ENCODE results near the gene GP5. TPM values are rescaled to one million over a fixed set of nuclear protein-coding genes. Genes with fewer than 3 reads are reported as not detected.

GP5 gene
- total RNA-seq, 1 donor from 2014 or later, result 0.12 TPM

DNA sequence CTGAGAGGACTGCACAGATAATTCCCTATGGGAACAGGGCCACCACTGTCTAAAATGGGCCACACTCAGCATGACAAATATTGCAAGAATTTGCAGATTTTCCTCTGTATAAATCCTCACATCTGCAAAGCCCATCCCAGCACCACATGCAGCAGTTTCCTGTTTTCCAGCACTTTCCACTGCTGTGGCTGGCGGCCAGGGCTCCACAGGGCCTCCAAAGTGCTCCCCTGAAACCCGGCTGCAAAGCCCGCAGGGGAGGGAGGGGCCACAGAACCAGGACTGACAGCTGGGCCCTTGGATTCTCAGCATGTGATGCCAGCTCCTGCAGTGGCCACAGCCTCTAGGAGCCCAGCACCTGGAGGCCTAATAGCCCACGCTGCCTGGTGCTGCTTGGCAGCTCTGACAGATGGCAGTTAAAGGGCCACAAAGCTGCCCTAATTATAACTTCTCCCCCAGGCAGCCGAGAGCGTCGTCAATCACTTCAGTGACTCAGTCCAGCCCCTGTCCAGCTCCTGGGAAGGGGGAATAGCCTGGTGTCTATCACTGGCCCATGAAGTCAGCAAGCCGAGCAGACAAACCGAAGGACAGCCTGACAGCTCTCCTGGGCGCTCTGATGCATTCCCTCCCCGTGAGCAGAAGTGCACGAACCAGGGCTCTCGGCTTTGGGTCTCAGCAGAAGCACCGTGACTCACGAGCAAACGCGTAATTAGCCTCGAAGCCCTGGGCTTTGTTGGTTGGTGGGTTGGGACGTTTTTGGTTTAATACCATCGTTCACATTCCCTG is 34.2 kb downstream of the GP5 start:
- Mint-ChIP-seq H3K4me1 (no peaks in the 10 kb centered on the region), H3K9me3 (no peaks in the 10 kb centered on the region), H3K4me3 (no peak overlapping the region), H3K36me3 (ENCODE audit: low read depth) (no peaks in the 10 kb centered on the region), H3K27me3 (peaks cover 24% of the 10 kb centered on the region), H3K27ac (no peak overlapping the region)
- no peak for DNase-seq
- intact Hi-C loops (cut with micrococcal nuclease), result no loop called here

GRCh38 chr3:194364314-194364651 is 34.8 kb downstream of the GP5 start:
- Mint-ChIP-seq H3K36me3 (ENCODE audit: low read depth) (no peaks in the 10 kb centered on the region), H3K4me1 (no peaks in the 10 kb centered on the region), H3K27ac (no peak overlapping the region), H3K9me3 (no peaks in the 10 kb centered on the region), H3K4me3 (no peak overlapping the region), H3K27me3 (peaks cover 21% of the 10 kb centered on the region)
- no peak for DNase-seq
- intact Hi-C loops (cut with micrococcal nuclease), result no loop called here

DNA sequence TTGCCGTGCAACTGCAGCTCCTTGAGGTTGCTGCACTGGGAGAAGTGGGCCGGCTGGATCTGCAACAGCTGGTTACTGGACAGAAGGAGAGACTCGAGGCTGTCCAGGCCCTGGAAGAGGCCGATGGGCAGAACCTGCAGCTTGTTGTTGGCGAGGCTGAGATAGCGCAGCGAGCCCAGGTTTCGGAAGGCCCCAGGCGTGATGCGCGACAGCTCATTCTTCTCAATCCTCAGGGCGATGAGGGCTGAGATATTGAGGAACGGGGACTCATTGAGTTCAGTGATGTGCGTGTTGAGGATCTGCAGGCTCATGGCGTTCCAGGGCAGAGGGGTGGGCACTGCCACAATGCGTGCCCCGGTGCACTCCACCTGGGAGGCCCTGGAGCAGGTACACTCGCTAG is 38.5 kb downstream of the GP5 start:
- Mint-ChIP-seq H3K36me3 (ENCODE audit: low read depth) (no peaks in the 10 kb centered on the region), H3K27ac (no peak overlapping the region), H3K4me1 (no peaks in the 10 kb centered on the region), H3K27me3 (peaks cover 6% of the 10 kb centered on the region), H3K4me3 (no peak overlapping the region), H3K9me3 (no peaks in the 10 kb centered on the region)
- intact Hi-C loops (cut with micrococcal nuclease), result no loop called here
- no peak for DNase-seq

DNA sequence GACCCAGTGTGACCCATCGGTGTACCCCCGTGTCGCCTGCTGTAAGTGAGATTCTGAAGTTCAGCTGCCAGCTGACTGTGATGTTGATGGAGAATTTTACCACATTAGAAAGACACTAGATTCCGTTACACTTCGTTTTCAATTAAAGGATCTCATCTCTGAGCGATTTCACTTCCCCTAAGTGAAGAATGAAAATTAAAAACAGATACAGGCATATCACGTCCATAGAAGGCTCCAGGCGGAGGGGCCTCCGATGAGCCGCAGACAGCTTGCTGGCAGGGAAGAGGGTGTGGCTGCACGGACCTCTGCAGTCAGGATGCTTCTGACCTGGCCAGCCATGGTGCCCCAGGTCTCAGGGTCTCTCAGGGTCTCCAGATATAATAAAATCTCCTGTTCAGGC is 41.4 kb downstream of the GP5 start:
- Mint-ChIP-seq H3K4me1 (no peaks in the 10 kb centered on the region), H3K4me3 (no peak overlapping the region), H3K27ac (no peak overlapping the region), H3K9me3 (no peaks in the 10 kb centered on the region), H3K36me3 (ENCODE audit: low read depth) (no peaks in the 10 kb centered on the region), H3K27me3 (peaks cover 2% of the 10 kb centered on the region)
- intact Hi-C loops (cut with micrococcal nuclease), result no loop called here
- no peak for DNase-seq

- Mint-ChIP-seq H3K27me3 (peaks cover 2% of the 10 kb centered on the region), H3K4me1 (no peaks in the 10 kb centered on the region), H3K36me3 (ENCODE audit: low read depth) (no peaks in the 10 kb centered on the region), H3K27ac (no peak overlapping the region), H3K4me3 (no peak overlapping the region), H3K9me3 (no peaks in the 10 kb centered on the region)
- intact Hi-C loops (cut with micrococcal nuclease), result no loop called here
- no peak for DNase-seq
Measured at GRCh38 chr3:194355379-194355778, 43.7 kb downstream of the GP5 start.

- Mint-ChIP-seq H3K9me3 (no peaks in the 10 kb centered on the region), H3K4me3 (no peak overlapping the region), H3K27ac (no peak overlapping the region), H3K36me3 (ENCODE audit: low read depth) (no peaks in the 10 kb centered on the region), H3K4me1 (no peaks in the 10 kb centered on the region), H3K27me3 (peaks cover 2% of the 10 kb centered on the region)
- no peak for DNase-seq
- intact Hi-C loops (cut with micrococcal nuclease), result no loop called here
Measured at GRCh38 chr3:194354315-194354714, 44.8 kb downstream of the GP5 start.

DNA sequence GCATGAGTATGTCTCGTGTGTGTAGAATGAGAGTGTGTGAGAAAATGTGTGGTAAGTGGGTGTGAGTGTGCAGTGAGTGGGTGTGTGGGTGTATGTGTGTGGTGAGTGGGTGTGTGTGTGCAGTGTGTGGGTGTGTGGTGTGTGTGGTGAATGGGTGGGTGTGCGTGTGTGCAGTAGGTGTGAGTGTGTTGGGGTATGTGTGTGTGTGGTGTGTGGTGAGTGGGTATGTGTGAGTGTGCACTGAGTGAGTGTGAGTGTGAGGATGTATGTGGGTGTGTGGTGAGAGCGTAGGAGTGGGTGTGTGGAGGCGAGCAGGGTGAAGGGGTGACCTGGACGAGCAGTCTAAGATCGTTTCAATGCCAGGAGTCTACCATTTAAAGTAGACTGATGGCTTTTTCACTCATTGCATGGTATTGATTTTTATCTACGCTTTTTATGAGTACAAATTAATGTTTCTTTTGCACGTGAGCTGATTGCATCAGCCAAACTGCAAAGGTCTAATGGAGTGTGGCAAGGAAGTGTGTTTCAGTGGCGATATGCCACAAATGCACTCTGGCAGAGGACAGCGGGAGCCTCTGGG is 46.3 kb downstream of the GP5 start:
- no peak for DNase-seq
- H3K4me3 Mint-ChIP-seq, result no peak overlapping the region

GRCh38 chr3:194351952-194352536 is 47.0 kb downstream of the GP5 start:
- Mint-ChIP-seq H3K9me3 (no peaks in the 10 kb centered on the region), H3K4me3 (no peak overlapping the region), H3K27me3 (peaks cover 2% of the 10 kb centered on the region), H3K4me1 (no peaks in the 10 kb centered on the region), H3K36me3 (ENCODE audit: low read depth) (no peaks in the 10 kb centered on the region), H3K27ac (no peak overlapping the region)
- intact Hi-C loops (cut with micrococcal nuclease), result no loop called here
- no peak for DNase-seq

More for the DNA sequence above, 46.3 kb downstream of the GP5 start:
- no peaks in the 10 kb centered on the region for H3K36me3 Mint-ChIP-seq (ENCODE audit: low read depth)
- intact Hi-C loops (cut with micrococcal nuclease), result no loop called here
- H3K27me3 Mint-ChIP-seq, result peaks cover 2% of the 10 kb centered on the region
- no peak overlapping the region for H3K27ac Mint-ChIP-seq
- no peaks in the 10 kb centered on the region for H3K4me1 Mint-ChIP-seq
- H3K9me3 Mint-ChIP-seq, result no peaks in the 10 kb centered on the region

- H3K36me3 Mint-ChIP-seq (ENCODE audit: low read depth), result no peaks in the 10 kb centered on the region
- H3K27ac Mint-ChIP-seq, result no peak within 1 kb of the TSS
- DNase-seq, result no peak
- no peaks in the 10 kb centered on the region for H3K4me1 Mint-ChIP-seq
- no peaks in the 10 kb centered on the region for H3K9me3 Mint-ChIP-seq
- peaks cover under 1% of the 10 kb centered on the region for H3K27me3 Mint-ChIP-seq
- no peak within 1 kb of the TSS for H3K4me3 Mint-ChIP-seq
- intact Hi-C loops (cut with micrococcal nuclease), result no loop called here
Measured at GRCh38 chr3:194351080-194351672, 47.9 kb downstream of the GP5 start, which contains the start of gene CPN2. TSS of gene CPN2 (minus strand) at chr3:194351328. CDS start at chr3:194342702, 8,626 bp downstream.

DNA sequence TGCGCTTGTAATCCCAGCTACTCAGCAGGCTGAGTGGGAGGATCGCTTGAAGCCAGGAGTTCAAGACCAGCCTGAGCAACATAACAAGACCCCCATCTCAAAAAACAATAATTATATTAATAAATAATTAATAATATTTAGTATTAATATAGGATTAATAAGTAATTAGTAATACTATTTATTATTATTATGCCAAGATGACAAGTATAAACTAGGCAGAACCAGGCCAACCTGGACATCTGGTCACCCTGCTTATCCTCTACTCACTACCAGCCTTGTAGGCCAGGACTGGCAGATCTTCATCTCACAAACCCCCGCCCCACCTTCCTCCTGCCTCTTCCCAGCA is 48.4 kb downstream of the GP5 start:
- no peaks in the 10 kb centered on the region for H3K4me1 Mint-ChIP-seq
- intact Hi-C loops (cut with micrococcal nuclease), result no loop called here
- no peak for DNase-seq
- no peaks in the 10 kb centered on the region for H3K36me3 Mint-ChIP-seq (ENCODE audit: low read depth)
- H3K27ac Mint-ChIP-seq, result no peak overlapping the region
- H3K27me3 Mint-ChIP-seq, result no peaks in the 10 kb centered on the region
- no peak overlapping the region for H3K4me3 Mint-ChIP-seq
- no peaks in the 10 kb centered on the region for H3K9me3 Mint-ChIP-seq

- H3K27me3 Mint-ChIP-seq, result peaks cover 7% of the 10 kb centered on the region
- H3K4me3 Mint-ChIP-seq, result no peak overlapping the region
- H3K27ac Mint-ChIP-seq, result no peak overlapping the region
- no peaks in the 10 kb centered on the region for H3K9me3 Mint-ChIP-seq
- H3K36me3 Mint-ChIP-seq (ENCODE audit: low read depth), result no peaks in the 10 kb centered on the region
- intact Hi-C loops (cut with micrococcal nuclease), result no loop called here
- peaks cover 2% of the 10 kb centered on the region for H3K4me1 Mint-ChIP-seq
- DNase-seq, result no peak
Measured at GRCh38 chr3:194348354-194348753, 50.7 kb downstream of the GP5 start.

DNA sequence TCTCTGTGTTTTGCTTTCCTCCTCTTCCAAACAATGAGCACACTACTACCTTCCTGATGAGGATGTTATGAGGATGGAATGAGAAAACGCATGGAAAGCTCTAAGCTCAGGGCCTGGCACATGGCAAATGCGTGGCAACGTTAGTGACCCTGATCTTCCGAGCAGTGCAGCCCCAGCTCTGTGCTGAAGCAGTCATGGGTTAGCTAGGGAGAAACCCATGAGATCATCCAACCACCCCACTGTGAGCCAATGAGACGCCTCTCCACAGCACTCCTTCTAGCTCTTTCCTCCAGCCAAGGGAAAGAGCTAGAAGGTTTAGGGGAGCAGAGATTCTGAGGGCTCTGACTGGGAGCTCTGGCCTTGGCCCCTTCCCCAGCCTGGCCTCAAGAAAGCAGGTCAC is 52.4 kb downstream of the GP5 start:
- Mint-ChIP-seq H3K27me3 (peaks cover 13% of the 10 kb centered on the region), H3K27ac (no peak overlapping the region), H3K4me1 (peaks cover 2% of the 10 kb centered on the region), H3K9me3 (no peaks in the 10 kb centered on the region), H3K4me3 (no peak overlapping the region), H3K36me3 (ENCODE audit: low read depth) (no peaks in the 10 kb centered on the region)
- no peak for DNase-seq
- intact Hi-C loops (cut with micrococcal nuclease), result no loop called here

GRCh38 chr3:194346035-194346434 is 53.0 kb downstream of the GP5 start:
- H3K4me3 Mint-ChIP-seq, result no peak overlapping the region
- intact Hi-C loops (cut with micrococcal nuclease), result no loop called here
- DNase-seq, result no peak
- H3K27me3 Mint-ChIP-seq, result peaks cover 13% of the 10 kb centered on the region
- no peak overlapping the region for H3K27ac Mint-ChIP-seq
- H3K4me1 Mint-ChIP-seq, result peaks cover 2% of the 10 kb centered on the region
- no peaks in the 10 kb centered on the region for H3K9me3 Mint-ChIP-seq
- no peaks in the 10 kb centered on the region for H3K36me3 Mint-ChIP-seq (ENCODE audit: low read depth)
